Activated T-cell treated with anti-CD3 and anti-CD28 coated beads for 1 hour (primary cell): ENCODE data around the gene FKBP1A.

Experiments
- DNase-seq: peaks from one replicate; pipeline ENCODE4 v3.0.0-alpha.2; 2020; ENCODE audit warnings: low read depth

Gene FKBP1A

GRCh38 chr20:1383623-1384404 is 9.0 kb downstream of the FKBP1A start:
- DNase-seq: no peak

- DNase-seq: no peak
Measured at GRCh38 chr20:1382670-1383069, 10.2 kb downstream of the FKBP1A start.

- DNase-seq: no peak
Measured at GRCh38 chr20:1381753-1382591, 10.9 kb downstream of the FKBP1A start.

- DNase-seq: no peak
Measured at GRCh38 chr20:1378735-1379125, 14.1 kb downstream of the FKBP1A start.

- no peak for DNase-seq
Measured at GRCh38 chr20:1377984-1378734, 14.7 kb downstream of the FKBP1A start.

- DNase-seq: no peak
Measured at GRCh38 chr20:1377341-1377871, 15.4 kb downstream of the FKBP1A start.

GRCh38 chr20:1376408-1377270 is 16.2 kb downstream of the FKBP1A start:
- DNase-seq: no peak

GRCh38 chr20:1376007-1376406 is 16.8 kb downstream of the FKBP1A start:
- DNase-seq: no peak

GRCh38 chr20:1375515-1375914 is 17.3 kb downstream of the FKBP1A start:
- DNase-seq: no peak

- DNase-seq: no peak
Measured at GRCh38 chr20:1374246-1374645, 18.6 kb downstream of the FKBP1A start.

GRCh38 chr20:1373614-1374013 is 19.2 kb downstream of the FKBP1A start:
- no peak for DNase-seq

GRCh38 chr20:1373036-1373435 is 19.8 kb downstream of the FKBP1A start:
- DNase-seq: no peak

GRCh38 chr20:1371830-1372539 is 20.9 kb downstream of the FKBP1A start:
- no peak for DNase-seq

- no peak for DNase-seq
Measured at GRCh38 chr20:1371202-1371782, 21.6 kb downstream of the FKBP1A start.

- DNase-seq: no peak
Measured at GRCh38 chr20:1370548-1371110, 22.2 kb downstream of the FKBP1A start.

- no peak for DNase-seq
Measured at GRCh38 chr20:1369970-1370369, 22.9 kb downstream of the FKBP1A start.

GRCh38 chr20:1368448-1369199 is 24.2 kb downstream of the FKBP1A start:
- DNase-seq: no peak

- DNase-seq: no peak
Measured at GRCh38 chr20:1367479-1367878, 25.4 kb downstream of the FKBP1A start.

GRCh38 chr20:1364106-1364505 is 28.7 kb downstream of the FKBP1A start:
- DNase-seq: no peak
